ENCODE results near the gene ACVRL1. TPM values are rescaled to one million over a fixed set of nuclear protein-coding genes. Genes with fewer than 3 reads are reported as not detected.
A peak's percentile ranks its signal among the peaks of the same experiment; 100 is the strongest.

Gene ACVRL1
- polyA plus RNA-seq, 1 experiment: 13.1 TPM

DNA sequence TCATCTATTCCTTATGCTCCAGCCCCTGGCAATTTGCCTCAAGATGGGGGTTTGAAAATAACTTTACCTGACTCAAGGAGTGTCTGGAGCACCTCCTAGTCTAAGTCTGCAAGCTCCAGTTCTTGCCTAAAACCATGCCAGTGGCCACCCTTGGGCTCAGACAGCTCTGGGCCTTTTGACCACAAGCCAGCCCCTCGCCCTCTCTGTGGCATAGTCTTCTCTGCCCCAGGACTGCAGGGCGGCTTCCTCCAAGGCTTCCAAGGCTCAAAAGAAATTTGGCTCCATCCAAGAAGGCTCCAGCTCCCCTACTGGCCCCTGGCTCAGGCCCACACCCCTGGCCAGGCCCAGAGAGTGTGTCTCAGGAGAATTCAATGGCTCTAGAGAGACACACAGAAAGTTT, 14.8 kb downstream of the ACVRL1 start:
- Histone ChIP-seq H3K36me3 (ENCODE audit: control insufficient read depth, insufficient read depth, low read length) (peaks cover 1% of the 10 kb centered on the region; the same call in 1 of the 2 replicates), H3K27me3 (ENCODE audit: control insufficient read depth, insufficient read depth, low read length) (no peaks in the 10 kb centered on the region), H3K4me3 (ENCODE audit: low read depth, low read length) (no peak overlapping the region)
- no peak for DNase-seq (ENCODE audit: low read depth)
- ChIA-PET CTCF (interaction anchor here (0.7 to 8.8 kb wide), 14 partner anchors 10 to 104 kb away, joined by 3 to 165 read pairs (median 10); partner anchors contain the start of genes ACVR1B, ACVRL1 and ANKRD33), POLR2A (no interaction called here)
- TF ChIP-seq, protein P1, sequence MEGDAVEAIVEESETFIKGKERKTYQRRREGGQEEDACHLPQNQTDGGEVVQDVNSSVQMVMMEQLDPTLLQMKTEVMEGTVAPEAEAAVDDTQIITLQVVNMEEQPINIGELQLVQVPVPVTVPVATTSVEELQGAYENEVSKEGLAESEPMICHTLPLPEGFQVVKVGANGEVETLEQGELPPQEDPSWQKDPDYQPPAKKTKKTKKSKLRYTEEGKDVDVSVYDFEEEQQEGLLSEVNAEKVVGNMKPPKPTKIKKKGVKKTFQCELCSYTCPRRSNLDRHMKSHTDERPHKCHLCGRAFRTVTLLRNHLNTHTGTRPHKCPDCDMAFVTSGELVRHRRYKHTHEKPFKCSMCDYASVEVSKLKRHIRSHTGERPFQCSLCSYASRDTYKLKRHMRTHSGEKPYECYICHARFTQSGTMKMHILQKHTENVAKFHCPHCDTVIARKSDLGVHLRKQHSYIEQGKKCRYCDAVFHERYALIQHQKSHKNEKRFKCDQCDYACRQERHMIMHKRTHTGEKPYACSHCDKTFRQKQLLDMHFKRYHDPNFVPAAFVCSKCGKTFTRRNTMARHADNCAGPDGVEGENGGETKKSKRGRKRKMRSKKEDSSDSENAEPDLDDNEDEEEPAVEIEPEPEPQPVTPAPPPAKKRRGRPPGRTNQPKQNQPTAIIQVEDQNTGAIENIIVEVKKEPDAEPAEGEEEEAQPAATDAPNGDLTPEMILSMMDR (IDR thresholded peaks at IDR 0.05; ENCODE audit: insufficient read depth, low read depth, low read length): no peak

DNA sequence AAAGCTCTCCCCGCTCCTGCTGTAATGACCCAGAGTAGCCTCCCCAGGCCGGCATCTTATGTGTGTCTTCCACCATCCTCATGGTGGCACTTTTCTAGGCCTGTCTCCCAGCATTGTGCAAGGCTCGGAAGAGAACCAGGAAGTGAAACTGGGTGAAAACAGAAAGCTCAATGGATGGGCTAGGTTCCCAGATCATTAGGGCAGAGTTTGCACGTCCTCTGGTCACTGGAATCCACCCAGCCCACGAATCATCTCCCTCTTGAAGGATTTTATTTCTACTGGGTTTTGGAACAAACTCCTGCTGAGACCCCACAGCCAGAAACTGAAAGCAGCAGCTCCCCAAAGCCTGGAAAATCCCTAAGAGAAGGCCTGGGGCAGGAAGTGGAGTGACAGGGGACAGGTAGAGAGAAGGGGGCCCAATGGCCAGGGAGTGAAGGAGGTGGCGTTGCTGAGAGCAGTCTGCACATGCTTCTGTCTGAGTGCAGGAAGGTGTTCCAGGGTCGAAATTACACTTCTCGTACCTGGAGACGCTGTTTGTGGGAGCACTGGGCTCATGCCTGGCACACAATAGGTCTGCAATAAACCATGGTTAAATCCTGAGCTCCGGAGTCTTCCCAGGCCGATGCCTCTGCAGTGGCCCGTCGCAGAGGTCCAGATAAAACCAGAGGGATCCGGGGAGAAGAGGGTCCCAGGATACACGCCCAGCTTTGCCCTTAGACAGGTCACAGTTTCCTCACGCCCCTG, 15.6 kb downstream of the ACVRL1 start:
- CTCF ChIA-PET: interaction anchor here (0.7 to 8.8 kb wide), 22 partner anchors 9 to 504 kb away, joined by 3 to 165 read pairs (median 6); partner anchors contain the start of genes ACVR1B, ACVRL1 and ANKRD33
- no peak overlapping the region for H3K4me3 ChIP-seq (ENCODE audit: low read depth, low read length)
- TF ChIP-seq, protein P1 (IDR thresholded peaks at IDR 0.05; ENCODE audit: insufficient read depth, low read depth, low read length): no peak
- POLR2A ChIA-PET: no interaction called here
- peaks cover 1% of the 10 kb centered on the region; the same call in 1 of the 2 replicates for H3K36me3 ChIP-seq (ENCODE audit: control insufficient read depth, insufficient read depth, low read length)
- no peaks in the 10 kb centered on the region for H3K27me3 ChIP-seq (ENCODE audit: control insufficient read depth, insufficient read depth, low read length)
- DNase-seq (ENCODE audit: low read depth): peak; percentile 26

DNA sequence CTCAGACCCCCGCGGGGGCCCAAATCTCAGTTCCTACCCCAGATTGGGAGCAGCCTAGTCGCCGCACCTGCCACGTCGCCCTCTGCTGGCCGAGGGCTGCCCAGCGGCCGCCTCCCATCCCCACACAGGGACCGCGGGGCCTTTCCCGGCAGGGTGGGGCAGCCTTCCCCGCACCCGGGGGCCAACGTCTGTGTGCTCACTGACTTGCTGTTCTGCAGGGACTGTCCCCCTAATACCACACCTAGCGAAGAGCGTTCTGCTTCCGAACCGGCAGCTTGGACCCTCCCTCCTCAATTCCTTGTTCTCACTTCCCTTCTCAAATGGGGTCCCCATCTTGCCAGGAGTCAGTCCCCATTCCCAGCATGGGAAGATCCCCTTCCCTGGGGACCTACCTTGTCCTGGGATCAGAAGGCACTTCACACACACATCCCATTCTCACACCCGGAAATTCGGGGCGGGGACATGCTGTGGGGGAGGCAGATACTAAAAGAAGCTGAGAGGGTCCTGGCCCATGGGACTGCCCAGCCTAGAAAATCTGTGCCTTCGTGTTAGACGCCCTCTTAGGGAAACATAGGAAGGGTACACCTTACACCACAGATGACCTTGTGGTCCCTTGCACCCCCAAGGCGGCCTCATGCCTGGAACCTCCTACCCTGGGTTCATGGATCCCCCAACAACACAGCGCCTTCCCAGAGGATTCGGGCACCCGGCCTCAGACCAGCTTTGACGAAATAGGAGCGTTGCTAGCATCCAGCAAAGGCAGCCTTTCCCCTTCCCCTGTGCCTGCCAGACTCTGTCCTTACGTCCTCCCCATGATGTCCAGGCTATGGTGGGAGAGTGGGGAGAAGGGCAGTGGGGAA, 16.4 kb downstream of the ACVRL1 start:
- no peak for DNase-seq (ENCODE audit: low read depth)
- POLR2A ChIA-PET: no interaction called here
- Histone ChIP-seq H3K36me3 (ENCODE audit: control insufficient read depth, insufficient read depth, low read length) (peaks cover 1% of the 10 kb centered on the region; the same call in 1 of the 2 replicates), H3K4me3 (ENCODE audit: low read depth, low read length) (0 out of 2 replicates have a peak overlapping the region, but pooled peaks have one; percentile 6), H3K27me3 (ENCODE audit: control insufficient read depth, insufficient read depth, low read length) (no peaks in the 10 kb centered on the region)
- TF ChIP-seq, protein P1 (IDR thresholded peaks at IDR 0.05; ENCODE audit: insufficient read depth, low read depth, low read length): peak; percentile 94
- CTCF ChIA-PET: interaction anchor here (0.9 to 8.8 kb wide), 24 partner anchors 11 to 505 kb away, joined by 3 to 165 read pairs (median 6); partner anchors contain the start of genes ACVR1B, ACVRL1 and ANKRD33

DNA sequence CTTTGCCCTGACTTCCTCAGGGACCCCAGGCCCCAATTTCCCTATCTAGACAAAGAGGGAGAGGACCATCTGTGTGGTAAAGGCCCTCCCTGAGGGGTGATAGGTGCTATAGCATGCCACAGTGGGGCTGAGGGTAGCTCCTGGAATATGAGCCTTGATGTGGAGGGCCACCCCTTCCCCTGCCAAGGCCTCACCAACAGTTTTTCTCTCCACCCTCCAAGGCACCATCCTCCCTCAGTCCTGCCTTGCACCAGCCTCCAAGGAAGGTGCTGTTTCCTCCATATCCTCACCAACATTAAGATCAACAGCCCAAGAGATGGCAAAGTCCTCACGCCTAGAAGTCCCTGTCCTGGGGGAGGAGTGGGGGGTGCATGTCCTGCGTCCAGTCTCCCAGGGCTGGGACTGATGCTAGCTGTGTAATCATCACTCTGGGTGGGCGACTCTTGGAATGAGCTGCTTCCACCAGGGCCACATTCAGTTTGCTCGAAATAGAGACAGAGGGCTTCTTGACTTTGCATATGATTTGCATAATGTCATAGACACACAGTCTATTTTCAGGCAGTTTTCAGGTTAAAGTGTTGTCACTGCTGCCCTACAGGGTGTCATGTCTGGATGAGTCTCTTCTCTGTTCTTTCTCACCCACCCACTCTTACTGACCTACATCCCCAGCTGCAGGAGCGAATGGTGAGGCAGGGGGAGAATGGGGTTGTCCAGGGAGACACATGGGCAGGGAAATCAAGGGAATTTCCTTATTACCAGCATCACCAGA, 17.4 kb downstream of the ACVRL1 start:
- H3K27me3 ChIP-seq (ENCODE audit: control insufficient read depth, insufficient read depth, low read length): no peaks in the 10 kb centered on the region
- no peak overlapping the region for H3K4me3 ChIP-seq (ENCODE audit: low read depth, low read length)
- no peak for DNase-seq (ENCODE audit: low read depth)
- ChIA-PET CTCF (interaction anchor here (1.0 to 8.8 kb wide), 12 partner anchors 10 to 98 kb away, joined by 3 to 165 read pairs (median 10); partner anchors contain the start of genes ACVR1B, ACVRL1 and ANKRD33), POLR2A (interaction anchor here (0.6 kb wide), 1 partner anchor 8 kb away, joined by 3 read pairs; no protein-coding TSS in a partner anchor)
- H3K36me3 ChIP-seq (ENCODE audit: control insufficient read depth, insufficient read depth, low read length): no peaks in the 10 kb centered on the region
- TF ChIP-seq, protein P1 (IDR thresholded peaks at IDR 0.05; ENCODE audit: insufficient read depth, low read depth, low read length): no peak

Data from BJ (cell line).